Neural progenitor cell (in vitro differentiated cells): Measurements from ENCODE around the gene CIC. TPM values are rescaled to one million over a fixed set of nuclear protein-coding genes. Genes with fewer than 3 reads are reported as not detected.
A peak's percentile ranks its signal among the peaks of the same experiment; 100 is the strongest.

Experiments
- DNase-seq: peaks from one replicate; pipeline ENCODE4 v3.0.0-alpha.2; 2016; ENCODE audit warnings: low spot score
- H2AFZ ChIP-seq: fragments of 200-600 bp; sonication (generic); replicated peaks from 2 replicates; pipeline ENCODE4 v1.6.1; 2016; ENCODE audit warnings: antibody characterized with exemption
- H3F3A ChIP-seq: fragments of 200-600 bp; sonication (generic); 2 replicates; pipeline ENCODE4 v1.6.1; 2016; ENCODE audit warnings: antibody characterized with exemption, low read depth
- H3K27ac ChIP-seq: fragments of 200-600 bp; sonication (generic); 2 replicates; pipeline ENCODE4 v1.5.1; 2016; ENCODE audit warnings: mild to moderate bottlenecking
- H3K27me3 ChIP-seq: fragments of 200-600 bp; sonication (generic); 2 replicates; pipeline ENCODE4 v1.6.1; 2016; ENCODE audit warnings: mild to moderate bottlenecking, moderate library complexity
- H3K36me3 ChIP-seq: fragments of 200-600 bp; sonication (generic); 2 replicates; pipeline ENCODE4 v1.5.1; 2016
- H3K4me1 ChIP-seq: fragments of 200-600 bp; sonication (generic); 2 replicates; pipeline ENCODE4 v1.6.1; 2016; ENCODE audit warnings: mixed run types
- H3K4me2 ChIP-seq: fragments of 200-600 bp; sonication (generic); 2 replicates; pipeline ENCODE4 v1.6.1; 2016
- H3K4me3 ChIP-seq: fragments of 200-600 bp; sonication (generic); 2 replicates; pipeline ENCODE4 v1.5.1; 2016
- H3K79me2 ChIP-seq: fragments of 200-600 bp; sonication (generic); 2 replicates; pipeline ENCODE4 v1.6.1; 2016; ENCODE audit warnings: low read depth
- H3K9ac ChIP-seq: fragments of 200-600 bp; sonication (generic); 2 replicates; pipeline ENCODE4 v1.6.1; 2016
- H3K9me3 ChIP-seq: fragments of 200-600 bp; sonication (generic); 2 replicates; pipeline ENCODE4 v1.5.1; 2016; ENCODE audit warnings: low read depth
- H4K20me1 ChIP-seq: fragments of 200-600 bp; sonication (generic); 2 replicates; pipeline ENCODE4 v1.6.1; 2016; ENCODE audit warnings: low read depth
- H3K27ac Mint-ChIP-seq: 3 replicates; pipeline ENCODE4 v1.8.0; 2021; ENCODE audit warnings: mixed read lengths
- H3K27me3 Mint-ChIP-seq: 2 replicates; pipeline ENCODE4 v1.8.0; 2022; ENCODE audit warnings: low read depth, mild to moderate bottlenecking, inconsistent platforms, moderate library complexity, mixed read lengths; ENCODE audit not compliant: insufficient read depth
- H3K36me3 Mint-ChIP-seq: 3 replicates; pipeline ENCODE4 v1.8.0; 2021; ENCODE audit warnings: mixed read lengths
- H3K4me1 Mint-ChIP-seq: 3 replicates; pipeline ENCODE4 v1.8.0; 2021; ENCODE audit warnings: mixed read lengths
- H3K4me3 Mint-ChIP-seq: 3 replicates; pipeline ENCODE4 v1.8.0; 2021; ENCODE audit warnings: mild to moderate bottlenecking, moderate library complexity, mixed read lengths
- H3K9me3 Mint-ChIP-seq: 3 replicates; pipeline ENCODE4 v1.8.0; 2020; ENCODE audit warnings: mixed read lengths
- CTCF ChIP-seq: fragments of 200-600 bp; sonication (generic); IDR thresholded peaks from 2 replicates; pipeline ENCODE4 v1.5.1; 2017; ENCODE audit warnings: antibody characterized with exemption, mild to moderate bottlenecking
- EZH2 ChIP-seq: fragments of 200-600 bp; sonication (generic); IDR thresholded peaks from 2 replicates; pipeline ENCODE4 v1.6.1; 2017; ENCODE audit warnings: antibody characterized with exemption, mild to moderate bottlenecking, moderate library complexity
- EZH2phosphoT487 ChIP-seq: fragments of 200-600 bp; sonication (generic); IDR thresholded peaks from 2 replicates; pipeline ENCODE4 v1.6.1; 2017; ENCODE audit warnings: antibody characterized with exemption
- total RNA-seq: library from RNA; depleted of rRNA; stranded (reverse); fragments of >200 nt; gene quantifications from 2 replicates; pipeline ENCODE4 v1.2.3, GENCODE V29; 2015; ENCODE audit warnings: low replicate concordance

CIC gene
- total RNA-seq, 1 donor from 2014 or later, result 5.2 TPM

- Mint-ChIP-seq H3K36me3 (no peaks in the 10 kb centered on the region), H3K4me1 (peaks cover 31% of the 10 kb centered on the region), H3K9me3 (no peaks in the 10 kb centered on the region), H3K27ac (no peak overlapping the region), H3K4me3 (no peak overlapping the region), H3K27me3 (peaks cover 5% of the 10 kb centered on the region)
- Histone ChIP-seq H4K20me1 (no peaks in the 10 kb centered on the region), H3K4me2 (peak overlapping the region; percentile 77), H3K9ac (peak overlapping the region; percentile 97), H3K27me3 (no peaks in the 10 kb centered on the region), H3F3A (peaks cover 5% of the 10 kb centered on the region), H3K79me2 (peaks cover 11% of the 10 kb centered on the region), H3K4me3 (peak overlapping the region; percentile 91), H3K9me3 (no peaks in the 10 kb centered on the region), H3K4me1 (peaks cover 8% of the 10 kb centered on the region), H2AFZ (peak overlapping the region; percentile 99), H3K27ac (peak overlapping the region; percentile 98), H3K36me3 (no peaks in the 10 kb centered on the region)
- TF ChIP-seq EZH2, result no peak
- no peak for TF ChIP-seq EZH2phosphoT487
- TF ChIP-seq CTCF, result no peak
- DNase-seq, result peak; percentile 100
Measured at GRCh38 chr19:42268142-42268703, 829 bp upstream of the CIC start.

GRCh38 chr19:42269478-42270345, 660 bp downstream of the CIC start:
- no peak overlapping the region for H2AFZ ChIP-seq
- TF ChIP-seq EZH2phosphoT487 (no peak), EZH2 (no peak), CTCF (no peak)
- no peak for DNase-seq
- H3K27ac ChIP-seq, result no peak overlapping the region
- Mint-ChIP-seq H3K27ac (peak overlapping the region; percentile 36), H3K9me3 (no peaks in the 10 kb centered on the region), H3K4me3 (no peak overlapping the region), H3K27me3 (peaks cover 5% of the 10 kb centered on the region), H3K36me3 (peaks cover 2% of the 10 kb centered on the region), H3K4me1 (peaks cover 33% of the 10 kb centered on the region)
- peaks cover 11% of the 10 kb centered on the region for H3K79me2 ChIP-seq
- no peaks in the 10 kb centered on the region for H4K20me1 ChIP-seq
- peaks cover 5% of the 10 kb centered on the region for H3F3A ChIP-seq
- H3K4me2 ChIP-seq, result peak overlapping the region; percentile 91
- no peaks in the 10 kb centered on the region for H3K36me3 ChIP-seq
- H3K4me3 ChIP-seq, result peak overlapping the region; percentile 91
- H3K9ac ChIP-seq, result peak overlapping the region; percentile 38
- H3K9me3 ChIP-seq, result no peaks in the 10 kb centered on the region
- H3K27me3 ChIP-seq, result no peaks in the 10 kb centered on the region
- peaks cover 8% of the 10 kb centered on the region for H3K4me1 ChIP-seq

GRCh38 chr19:42270346-42271044, 1.4 kb downstream of the CIC start:
- H3K9me3 Mint-ChIP-seq, result no peaks in the 10 kb centered on the region
- peaks cover 11% of the 10 kb centered on the region for H3K79me2 ChIP-seq
- H3K27ac ChIP-seq, result no peak overlapping the region
- no peak overlapping the region for H3K27ac Mint-ChIP-seq
- peaks cover 36% of the 10 kb centered on the region for H3K4me1 Mint-ChIP-seq
- peaks cover 8% of the 10 kb centered on the region for H3K4me1 ChIP-seq
- H3K27me3 Mint-ChIP-seq, result peaks cover 5% of the 10 kb centered on the region
- H3K9me3 ChIP-seq, result no peaks in the 10 kb centered on the region
- H4K20me1 ChIP-seq, result no peaks in the 10 kb centered on the region
- H3K4me2 ChIP-seq, result peak overlapping the region; percentile 91
- peaks cover 5% of the 10 kb centered on the region for H3F3A ChIP-seq
- peak overlapping the region; percentile 91 for H3K4me3 ChIP-seq
- TF ChIP-seq EZH2phosphoT487, result no peak
- TF ChIP-seq EZH2, result no peak
- no peak for TF ChIP-seq CTCF
- H3K9ac ChIP-seq, result peak overlapping the region; percentile 38
- peaks cover 5% of the 10 kb centered on the region for H3K36me3 Mint-ChIP-seq
- DNase-seq, result no peak
- H3K4me3 Mint-ChIP-seq, result no peak overlapping the region
- H2AFZ ChIP-seq, result no peak overlapping the region
- H3K36me3 ChIP-seq, result no peaks in the 10 kb centered on the region
- no peaks in the 10 kb centered on the region for H3K27me3 ChIP-seq
